ENCODE results near the gene FOXJ3.

Gene FOXJ3

GRCh38 chr1:42136466-42136865 lies 198.6 kb downstream of the FOXJ3 start:
- Histone ChIP-seq H3K9me3 (ENCODE audit: severe bottlenecking) (no peaks in the 10 kb centered on the region), H3K4me3 (ENCODE audit: low read depth, low read length) (no peak overlapping the region), H3K27me3 (ENCODE audit: insufficient read depth, low read depth, severe bottlenecking) (no peaks in the 10 kb centered on the region), H3K27ac (no peak overlapping the region), H3K36me3 (no peaks in the 10 kb centered on the region)
- DNase-seq, result no peak
- TF ChIP-seq CTCF (IDR thresholded peaks at IDR 0.05; ENCODE audit: low read depth, low read length), result no peak

GRCh38 chr1:42135426-42135825 lies 199.6 kb downstream of the FOXJ3 start:
- no peak for TF ChIP-seq CTCF (IDR thresholded peaks at IDR 0.05; ENCODE audit: low read depth, low read length)
- no peaks in the 10 kb centered on the region for H3K36me3 ChIP-seq
- no peaks in the 10 kb centered on the region for H3K27me3 ChIP-seq (ENCODE audit: insufficient read depth, low read depth, severe bottlenecking)
- DNase-seq, result no peak
- no peak overlapping the region for H3K4me3 ChIP-seq (ENCODE audit: low read depth, low read length)
- no peak overlapping the region for H3K27ac ChIP-seq
- H3K9me3 ChIP-seq (ENCODE audit: severe bottlenecking), result no peaks in the 10 kb centered on the region

GRCh38 chr1:42133809-42134526 lies 201.1 kb downstream of the FOXJ3 start:
- H3K9me3 ChIP-seq (ENCODE audit: severe bottlenecking), result no peaks in the 10 kb centered on the region
- no peak for TF ChIP-seq CTCF (IDR thresholded peaks at IDR 0.05; ENCODE audit: low read depth, low read length)
- no peak for DNase-seq
- H3K27me3 ChIP-seq (ENCODE audit: insufficient read depth, low read depth, severe bottlenecking), result no peaks in the 10 kb centered on the region
- H3K36me3 ChIP-seq, result no peaks in the 10 kb centered on the region
- no peak overlapping the region for H3K4me3 ChIP-seq (ENCODE audit: low read depth, low read length)
- H3K27ac ChIP-seq, result no peak overlapping the region

GRCh38 chr1:42133390-42133789 lies 201.6 kb downstream of the FOXJ3 start:
- no peak for TF ChIP-seq CTCF (IDR thresholded peaks at IDR 0.05; ENCODE audit: low read depth, low read length)
- H3K4me3 ChIP-seq (ENCODE audit: low read depth, low read length), result no peak overlapping the region
- no peaks in the 10 kb centered on the region for H3K27me3 ChIP-seq (ENCODE audit: insufficient read depth, low read depth, severe bottlenecking)
- no peak overlapping the region for H3K27ac ChIP-seq
- H3K9me3 ChIP-seq (ENCODE audit: severe bottlenecking), result no peaks in the 10 kb centered on the region
- DNase-seq, result no peak
- no peaks in the 10 kb centered on the region for H3K36me3 ChIP-seq

GRCh38 chr1:42130061-42130660 lies 204.9 kb downstream of the FOXJ3 start:
- H3K4me3 ChIP-seq (ENCODE audit: low read depth, low read length), result no peak overlapping the region
- H3K27ac ChIP-seq, result no peak overlapping the region
- TF ChIP-seq CTCF (IDR thresholded peaks at IDR 0.05; ENCODE audit: low read depth, low read length), result no peak
- no peak for DNase-seq
- H3K36me3 ChIP-seq, result no peaks in the 10 kb centered on the region
- H3K9me3 ChIP-seq (ENCODE audit: severe bottlenecking), result no peaks in the 10 kb centered on the region
- no peaks in the 10 kb centered on the region for H3K27me3 ChIP-seq (ENCODE audit: insufficient read depth, low read depth, severe bottlenecking)

All from WERI-Rb-1 (cell line).